MV-4-11 (cell line): ENCODE data around the gene ICE1.

Experiments
- DNase-seq: peaks from one replicate; lab custom pipeline; 2025; lab: John Stamatoyannopoulos, UW

ICE1 gene

GRCh38 chr5:5539590-5539989 lies 117.1 kb downstream of the ICE1 start:
- no peak for DNase-seq
